Lung (tissue), 12 donors: ENCODE measurements around the gene INPP4B. TPM values are rescaled to one million over a fixed set of nuclear protein-coding genes. Genes with fewer than 3 reads are reported as not detected.

Experiments
- ATAC-seq: fragments of 200-7000 bp; cut with Tn5 transposase; one replicate; pipeline ENCODE4 v1.9.1; 2020; ENCODE audit warnings: moderate number of reproducible peaks; ENCODE audit not compliant: insufficient read depth, low FRiP score
- DNase-seq, 3 donors: peaks; one replicate each; pipeline ENCODE4 v3.0.0-alpha.2; 2013 to 2017
- H3K27ac ChIP-seq, 2 donors: one replicate each; pipeline ENCODE4 v1.5.1; 2013; ENCODE audit warnings: mild to moderate bottlenecking in 2 of 2, moderate library complexity in 2 of 2, control low read depth in 1 of 2, inconsistent platforms in 1 of 2, low read depth in 1 of 2, low read length in 1 of 2
- H3K27me3 ChIP-seq, 3 donors: one replicate each; pipeline ENCODE4 v1.5.1; 2013; ENCODE audit warnings: low read length in 2 of 3; ENCODE audit not compliant: control insufficient read depth in 3 of 3, insufficient read depth in 3 of 3
- H3K36me3 ChIP-seq, 4 donors: one replicate each; pipeline ENCODE4 v1.5.1; 2013; ENCODE audit warnings: low read length in 4 of 4, mild to moderate bottlenecking in 1 of 4, moderate library complexity in 1 of 4; ENCODE audit not compliant: control insufficient read depth in 4 of 4, insufficient read depth in 4 of 4
- H3K4me1 ChIP-seq, 5 donors: one replicate each; pipeline ENCODE4 v1.5.1; 2013; ENCODE audit warnings: low read length in 5 of 5, mild to moderate bottlenecking in 2 of 5, moderate library complexity in 1 of 5; ENCODE audit not compliant: control insufficient read depth in 5 of 5, insufficient read depth in 5 of 5
- H3K4me3 ChIP-seq: one replicate; pipeline ENCODE4 v1.5.1; 2013; ENCODE audit warnings: mild to moderate bottlenecking, control low read depth, moderate library complexity
- H3K9ac ChIP-seq, 2 donors: one replicate each; pipeline ENCODE4 v1.5.1; 2013; ENCODE audit warnings: low read length in 2 of 2, control low read depth in 1 of 2; ENCODE audit not compliant: insufficient read depth in 1 of 2
- H3K9me3 ChIP-seq, 4 donors: one replicate each; pipeline ENCODE4 v1.5.1; 2013; ENCODE audit warnings: low read length in 3 of 4, mild to moderate bottlenecking in 1 of 4, moderate library complexity in 1 of 4; ENCODE audit not compliant: control insufficient read depth in 4 of 4, insufficient read depth in 3 of 4
- WGBS, 2 donors: extraction: QIAGEN DNeasy Blood & Tissue Kit; methylation state at CpG; one replicate each; pipeline ENCODE4 v1.1.7; 2013; 5-methylcytosine and 5-hydroxymethylcytosine counted together
- polyA plus RNA-seq, 2 donors: library from polyadenylated mRNA; stranded (reverse); fragments of 200-250 nt; gene quantifications; one replicate each; pipeline ENCODE4 v1.2.1, GENCODE V29; 2013
- total RNA-seq, 2 donors: library from RNA; depleted of rRNA in 1 of 2; stranded (reverse); fragments of >200 nt in 1 of 2; gene quantifications; one replicate each; pipeline ENCODE4 v1.2.1, GENCODE V29; 2014 to 2021
- TF ChIP-seq, protein P1 (sequence below): IDR thresholded peaks from 2 replicates; pipeline ENCODE4 v1.5.1; 2012; ENCODE audit warnings: mild to moderate bottlenecking; ENCODE audit errors: control extremely low read depth, extremely low read depth
- donor health status: control.
- donor health status: control.
- donor health status: Bipolar disorder and iron deficiency.
- donor health status: healthy.
- donor health status: DM: yes; HTN: yes; CAD: no.

INPP4B gene
- total and polyA plus RNA-seq, 4 donors, result 2.4 to 32.6 (median 5.6) TPM

DNA sequence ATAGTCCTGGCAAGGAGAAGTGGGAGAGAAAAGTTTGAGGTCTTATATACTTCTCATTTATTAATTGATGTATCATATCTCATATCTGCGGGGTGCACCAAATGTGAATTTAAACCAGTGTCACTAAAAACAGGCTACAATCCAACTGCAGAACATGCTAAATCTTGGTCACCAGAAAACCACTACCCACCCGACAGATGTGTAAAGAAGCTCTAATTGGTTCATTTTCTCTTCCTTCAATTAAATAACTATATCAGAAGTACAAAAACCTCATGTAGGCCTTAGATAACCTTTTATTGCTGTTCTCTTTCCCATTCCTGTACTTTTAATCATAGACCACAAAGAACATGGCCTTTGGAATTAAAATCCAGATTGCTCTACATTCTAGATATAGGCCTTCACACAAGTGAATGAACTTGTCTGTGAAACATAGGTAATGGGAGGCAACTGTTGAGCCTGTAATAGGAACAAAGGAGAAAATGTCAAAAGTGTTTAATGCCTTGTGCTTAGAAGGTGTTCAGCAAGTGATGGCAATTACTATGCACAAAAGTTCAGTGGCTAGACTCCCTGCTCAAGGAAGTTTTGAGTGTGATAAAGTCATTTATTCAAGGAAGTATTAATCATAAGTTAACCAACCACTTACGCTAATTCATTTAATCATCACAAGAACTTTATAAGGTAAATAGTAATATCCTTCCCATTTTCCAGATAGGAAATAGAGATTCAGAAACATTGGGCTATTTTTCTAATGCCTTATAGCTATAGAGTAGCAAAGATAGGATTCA, 425.6 kb downstream of the INPP4B start:
- no peak for ATAC-seq
- WGBS, 2 donors, result 86 to 89% methylated on average over 3 of the region's 3 CpGs
- TF ChIP-seq, protein P1, sequence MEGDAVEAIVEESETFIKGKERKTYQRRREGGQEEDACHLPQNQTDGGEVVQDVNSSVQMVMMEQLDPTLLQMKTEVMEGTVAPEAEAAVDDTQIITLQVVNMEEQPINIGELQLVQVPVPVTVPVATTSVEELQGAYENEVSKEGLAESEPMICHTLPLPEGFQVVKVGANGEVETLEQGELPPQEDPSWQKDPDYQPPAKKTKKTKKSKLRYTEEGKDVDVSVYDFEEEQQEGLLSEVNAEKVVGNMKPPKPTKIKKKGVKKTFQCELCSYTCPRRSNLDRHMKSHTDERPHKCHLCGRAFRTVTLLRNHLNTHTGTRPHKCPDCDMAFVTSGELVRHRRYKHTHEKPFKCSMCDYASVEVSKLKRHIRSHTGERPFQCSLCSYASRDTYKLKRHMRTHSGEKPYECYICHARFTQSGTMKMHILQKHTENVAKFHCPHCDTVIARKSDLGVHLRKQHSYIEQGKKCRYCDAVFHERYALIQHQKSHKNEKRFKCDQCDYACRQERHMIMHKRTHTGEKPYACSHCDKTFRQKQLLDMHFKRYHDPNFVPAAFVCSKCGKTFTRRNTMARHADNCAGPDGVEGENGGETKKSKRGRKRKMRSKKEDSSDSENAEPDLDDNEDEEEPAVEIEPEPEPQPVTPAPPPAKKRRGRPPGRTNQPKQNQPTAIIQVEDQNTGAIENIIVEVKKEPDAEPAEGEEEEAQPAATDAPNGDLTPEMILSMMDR, result no peak
- no peaks in the 10 kb centered on the region for H3K27me3 ChIP-seq
- H3K9ac ChIP-seq, result no peak overlapping the region
- H3K4me1 ChIP-seq, result peaks cover 0 to 7% (median 0%) of the 10 kb centered on the region in 5 donors
- no peaks in the 10 kb centered on the region for H3K9me3 ChIP-seq
- no peak overlapping the region for H3K27ac ChIP-seq
- H3K4me3 ChIP-seq, result no peak overlapping the region
- no peak for DNase-seq
- no peaks in the 10 kb centered on the region for H3K36me3 ChIP-seq

DNA sequence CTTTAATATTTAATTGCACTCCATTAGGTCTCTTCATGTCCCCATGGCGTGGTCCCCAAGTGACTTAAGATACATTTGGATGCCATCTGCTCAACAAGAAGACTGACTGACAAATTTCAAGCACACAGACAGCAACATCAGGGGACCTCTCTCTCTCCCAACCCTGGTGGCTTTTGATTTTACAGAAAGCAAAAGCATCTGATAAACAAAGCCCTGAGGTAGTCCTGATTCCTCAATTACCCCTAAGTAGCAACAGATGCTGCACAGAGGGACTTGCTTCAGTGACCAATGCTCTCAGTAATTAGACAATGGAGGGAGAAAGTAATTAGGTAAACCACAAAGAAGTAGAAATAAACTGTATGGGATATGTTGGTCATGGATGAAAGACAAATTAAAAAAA, 426.4 kb downstream of the INPP4B start:
- ATAC-seq (no peak), DNase-seq (no peak)
- WGBS, 2 donors, result 89 to 90% methylated on average over 1 of the region's 1 CpG

DNA sequence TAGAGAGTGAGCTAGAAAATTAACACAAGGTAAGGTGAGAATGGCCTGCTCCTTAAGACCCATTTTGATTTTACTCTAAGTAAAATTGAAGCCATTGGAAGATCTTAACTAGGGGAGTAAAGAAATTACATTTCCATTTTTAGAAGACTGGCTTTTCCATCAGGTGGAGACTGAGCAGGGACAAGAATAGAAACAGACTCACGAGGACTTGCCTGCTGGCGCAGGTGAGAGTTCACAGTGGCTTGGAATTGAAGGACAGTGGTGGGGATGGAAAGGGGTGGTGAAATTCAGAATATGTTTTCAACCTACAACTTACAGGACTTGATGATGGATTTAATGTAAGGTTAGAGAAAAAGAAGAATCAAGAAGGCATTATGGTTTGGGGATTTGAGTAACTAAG, 427.4 kb downstream of the INPP4B start:
- WGBS, 2 donors, result 92 to 96% methylated on average over 2 of the region's 2 CpGs
- TF ChIP-seq, protein P1, result no peak
- Histone ChIP-seq H3K4me1 (peaks cover 0 to 7% (median 0%) of the 10 kb centered on the region in 5 donors), H3K4me3 (no peak overlapping the region), H3K9me3 (no peaks in the 10 kb centered on the region), H3K9ac (no peak overlapping the region), H3K27ac (peak overlapping the region in 1 of 2 donors; percentile 50), H3K36me3 (no peaks in the 10 kb centered on the region), H3K27me3 (no peaks in the 10 kb centered on the region)
- no peak for ATAC-seq
- no peak for DNase-seq

More for the DNA sequence above, 426.4 kb downstream of the INPP4B start:
- TF ChIP-seq, protein P1, result no peak
- Histone ChIP-seq H3K27me3 (no peaks in the 10 kb centered on the region), H3K36me3 (no peaks in the 10 kb centered on the region), H3K27ac (no peak overlapping the region), H3K4me3 (no peak overlapping the region), H3K9ac (no peak overlapping the region), H3K9me3 (no peaks in the 10 kb centered on the region), H3K4me1 (peaks cover 0 to 7% (median 0%) of the 10 kb centered on the region in 5 donors)
